Kidney tubule cell (primary cell): ENCODE results near the gene GRAP2.
A peak's percentile ranks its signal among the peaks of the same experiment; 100 is the strongest.

ENCODE experiments used
- DNase-seq: peaks from one replicate; pipeline ENCODE4 v3.0.0-alpha.2; 2018; ENCODE audit warnings: low spot score

The GRAP2 gene

GRCh38 chr22:39994566-39995392 is 93.9 kb downstream of the GRAP2 start, which contains the start of gene FAM83F:
Gene FAM83F, plus strand, starts transcription at chr22:39994954. Its CDS starts 89 bp downstream, at chr22:39995043.
- peak; percentile 55 for DNase-seq

GRCh38 chr22:39995393-39996252 is 94.7 kb downstream of the GRAP2 start:
- DNase-seq = peak; percentile 37

- peak; percentile 23 for DNase-seq
Observed at GRCh38 chr22:39996732-39997131, 95.8 kb downstream of the GRAP2 start.

- no peak for DNase-seq
Observed at GRCh38 chr22:39997421-39997820, 96.5 kb downstream of the GRAP2 start.

GRCh38 chr22:39997939-39998726 is 97.2 kb downstream of the GRAP2 start:
- peak; percentile 70 for DNase-seq

GRCh38 chr22:39999144-39999757 is 98.4 kb downstream of the GRAP2 start:
- DNase-seq = peak; percentile 67

- no peak for DNase-seq
Observed at GRCh38 chr22:40000171-40000570, 99.3 kb downstream of the GRAP2 start.

- no peak for DNase-seq
Observed at GRCh38 chr22:40001106-40001505, 100.2 kb downstream of the GRAP2 start.

GRCh38 chr22:40001800-40002577 is 101.1 kb downstream of the GRAP2 start:
- DNase-seq = no peak

GRCh38 chr22:40002935-40003715 is 102.2 kb downstream of the GRAP2 start:
- DNase-seq = no peak

- DNase-seq = no peak
Observed at GRCh38 chr22:40004836-40005235, 104.0 kb downstream of the GRAP2 start.

- no peak for DNase-seq
Observed at GRCh38 chr22:40006641-40007040, 105.8 kb downstream of the GRAP2 start.

GRCh38 chr22:40007853-40008710 is 107.2 kb downstream of the GRAP2 start:
- no peak for DNase-seq

- DNase-seq = no peak
Observed at GRCh38 chr22:40008726-40009291, 107.9 kb downstream of the GRAP2 start.

- no peak for DNase-seq
Observed at GRCh38 chr22:40009292-40009774, 108.4 kb downstream of the GRAP2 start.

GRCh38 chr22:40009951-40010671 is 109.2 kb downstream of the GRAP2 start:
- no peak for DNase-seq

GRCh38 chr22:40010746-40011145 is 109.9 kb downstream of the GRAP2 start:
- no peak for DNase-seq
